Retina (tissue), 1 donor: ENCODE data around the gene METRN.
A peak's percentile ranks its signal among the peaks of the same experiment; 100 is the strongest.

Experiments used
- DNase-seq: peaks from one replicate; pipeline ENCODE4 v3.0.0-alpha.2; 2016

Gene METRN

GRCh38 chr16:693364-693763 is 21.6 kb upstream of the METRN start:
- DNase-seq, result no peak

- DNase-seq, result no peak
Measured at GRCh38 chr16:693766-694165, 21.2 kb upstream of the METRN start.

- no peak for DNase-seq
Measured at GRCh38 chr16:694187-694862, 20.6 kb upstream of the METRN start.

GRCh38 chr16:694863-695354 is 20.0 kb upstream of the METRN start:
- DNase-seq, result no peak

- peak; percentile 79 for DNase-seq
Measured at GRCh38 chr16:695355-696089, 19.4 kb upstream of the METRN start.

- no peak for DNase-seq
Measured at GRCh38 chr16:698911-699671, 15.8 kb upstream of the METRN start.

- DNase-seq, result peak; percentile 39
Measured at GRCh38 chr16:700684-701584, 14.0 kb upstream of the METRN start.

GRCh38 chr16:702341-702740 is 12.6 kb upstream of the METRN start:
- no peak for DNase-seq

- DNase-seq, result no peak
Measured at GRCh38 chr16:703406-703805, 11.5 kb upstream of the METRN start.

- no peak for DNase-seq
Measured at GRCh38 chr16:704047-704446, 10.9 kb upstream of the METRN start.

GRCh38 chr16:704552-705380 is 10.2 kb upstream of the METRN start:
- DNase-seq, result peak; percentile 46

- no peak for DNase-seq
Measured at GRCh38 chr16:705431-706188, 9.3 kb upstream of the METRN start, which contains the start of gene FBXL16. Gene FBXL16 (minus strand): TSS chr16:705801. CDS start chr16:697405, 8,396 bp downstream.

- peak; percentile 80 for DNase-seq
Measured at GRCh38 chr16:706189-707061, 8.5 kb upstream of the METRN start.

- no peak for DNase-seq
Measured at GRCh38 chr16:707062-707538, 7.8 kb upstream of the METRN start.

GRCh38 chr16:708019-708418 is 6.9 kb upstream of the METRN start:
- DNase-seq, result no peak

GRCh38 chr16:708959-709358 is 6.0 kb upstream of the METRN start:
- DNase-seq, result no peak

- peak; percentile 96 for DNase-seq
Measured at GRCh38 chr16:709566-710499, 5.1 kb upstream of the METRN start.

GRCh38 chr16:710500-711075 is 4.3 kb upstream of the METRN start:
- DNase-seq, result no peak
